GM18502 (cell line): ENCODE measurements around the gene AGPAT4.
"Not testable (repeated sequence)": the region's sequence is repeated elsewhere in the genome, so short reads cannot be mapped to it uniquely, and the experiment has no call there.

Experiments
- ATAC-seq: cut with Tn5 transposase; IDR thresholded peaks from one replicate; pipeline ENCODE4 v1.9.1; 2021; ENCODE audit warnings: mild to moderate bottlenecking; ENCODE audit not compliant: unreplicated experiment, poor library complexity

The AGPAT4 gene

GRCh38 chr6:161128230-161128629 lies 145.6 kb downstream of the AGPAT4 start:
- no peak for ATAC-seq

- no peak for ATAC-seq
Measured at GRCh38 chr6:161127071-161127740, 146.7 kb downstream of the AGPAT4 start.

- no peak for ATAC-seq
Measured at GRCh38 chr6:161125591-161125990, 148.3 kb downstream of the AGPAT4 start.

- not testable (repeated sequence) for ATAC-seq
Measured at GRCh38 chr6:161123319-161123718, 150.5 kb downstream of the AGPAT4 start.

- no peak for ATAC-seq
Measured at GRCh38 chr6:161117942-161118341, 155.9 kb downstream of the AGPAT4 start.

GRCh38 chr6:161117308-161117707 lies 156.6 kb downstream of the AGPAT4 start:
- ATAC-seq, result no peak

GRCh38 chr6:161116554-161116953 lies 157.3 kb downstream of the AGPAT4 start:
- no peak for ATAC-seq

GRCh38 chr6:161115468-161115867 lies 158.4 kb downstream of the AGPAT4 start:
- no peak for ATAC-seq

GRCh38 chr6:161111261-161111660 lies 162.6 kb downstream of the AGPAT4 start:
- no peak for ATAC-seq

- ATAC-seq, result no peak
Measured at GRCh38 chr6:161110028-161110779, 163.7 kb downstream of the AGPAT4 start.

GRCh38 chr6:161109366-161109765 lies 164.5 kb downstream of the AGPAT4 start:
- ATAC-seq, result no peak

GRCh38 chr6:161108916-161109315 lies 164.9 kb downstream of the AGPAT4 start:
- no peak for ATAC-seq

GRCh38 chr6:161107779-161108730 lies 165.8 kb downstream of the AGPAT4 start:
- no peak for ATAC-seq

- ATAC-seq, result no peak
Measured at GRCh38 chr6:161105408-161105807, 168.5 kb downstream of the AGPAT4 start.

- ATAC-seq, result no peak
Measured at GRCh38 chr6:161104966-161105365, 168.9 kb downstream of the AGPAT4 start.

- no peak for ATAC-seq
Measured at GRCh38 chr6:161103475-161103874, 170.4 kb downstream of the AGPAT4 start.

GRCh38 chr6:161101517-161101916 lies 172.3 kb downstream of the AGPAT4 start:
- ATAC-seq, result no peak

GRCh38 chr6:161100072-161100471 lies 173.8 kb downstream of the AGPAT4 start:
- no peak for ATAC-seq

GRCh38 chr6:161095916-161096315 lies 177.9 kb downstream of the AGPAT4 start:
- no peak for ATAC-seq

- no peak for ATAC-seq
Measured at GRCh38 chr6:161094955-161095354, 178.9 kb downstream of the AGPAT4 start.
